ENCODE results near the gene TNFRSF25.

DNA sequence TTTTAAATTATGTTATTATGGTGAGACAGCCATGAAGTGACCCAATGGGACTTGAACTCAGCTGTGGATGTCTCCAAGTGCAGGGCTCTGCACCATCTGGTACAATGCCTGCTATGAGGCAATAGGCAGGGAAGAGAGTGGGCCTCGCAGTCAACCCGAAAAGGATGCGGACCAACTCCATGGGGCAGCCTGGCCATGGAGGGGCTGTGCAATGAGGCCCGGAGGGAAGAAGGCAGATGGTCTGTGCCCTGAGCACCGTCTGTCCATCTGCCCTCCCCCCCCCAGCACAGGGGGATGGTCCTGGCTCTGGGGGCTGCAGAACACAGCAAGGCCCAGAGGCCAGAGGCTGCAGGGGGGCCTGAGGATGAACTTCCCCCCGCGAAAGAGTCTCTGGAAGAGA is 24.4 kb downstream of the TNFRSF25 start:
- TF ChIP-seq, protein P1, sequence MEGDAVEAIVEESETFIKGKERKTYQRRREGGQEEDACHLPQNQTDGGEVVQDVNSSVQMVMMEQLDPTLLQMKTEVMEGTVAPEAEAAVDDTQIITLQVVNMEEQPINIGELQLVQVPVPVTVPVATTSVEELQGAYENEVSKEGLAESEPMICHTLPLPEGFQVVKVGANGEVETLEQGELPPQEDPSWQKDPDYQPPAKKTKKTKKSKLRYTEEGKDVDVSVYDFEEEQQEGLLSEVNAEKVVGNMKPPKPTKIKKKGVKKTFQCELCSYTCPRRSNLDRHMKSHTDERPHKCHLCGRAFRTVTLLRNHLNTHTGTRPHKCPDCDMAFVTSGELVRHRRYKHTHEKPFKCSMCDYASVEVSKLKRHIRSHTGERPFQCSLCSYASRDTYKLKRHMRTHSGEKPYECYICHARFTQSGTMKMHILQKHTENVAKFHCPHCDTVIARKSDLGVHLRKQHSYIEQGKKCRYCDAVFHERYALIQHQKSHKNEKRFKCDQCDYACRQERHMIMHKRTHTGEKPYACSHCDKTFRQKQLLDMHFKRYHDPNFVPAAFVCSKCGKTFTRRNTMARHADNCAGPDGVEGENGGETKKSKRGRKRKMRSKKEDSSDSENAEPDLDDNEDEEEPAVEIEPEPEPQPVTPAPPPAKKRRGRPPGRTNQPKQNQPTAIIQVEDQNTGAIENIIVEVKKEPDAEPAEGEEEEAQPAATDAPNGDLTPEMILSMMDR (IDR thresholded peaks at IDR 0.05; ENCODE audit: borderline replicate concordance, extremely low read depth, low read length, poor library complexity, severe bottlenecking) = no peak
- TF ChIP-seq EZH2 (IDR thresholded peaks at IDR 0.05; ENCODE audit: borderline replicate concordance, low read depth, low read length, severe bottlenecking) = no peak

Data from DND-41 (cell line).